Hepatocyte (in vitro differentiated cells): ENCODE results near the gene TJP2.

ENCODE experiments used
- EZH2 ChIP-seq: fragments of 200-600 bp; sonication (generic); IDR thresholded peaks from 2 replicates; pipeline ENCODE4 v1.6.1; 2016; ENCODE audit warnings: antibody characterized with exemption, mild to moderate bottlenecking, borderline replicate concordance
- TF ChIP-seq, protein P1 (sequence below): fragments of 200-600 bp; sonication (generic); IDR thresholded peaks from 2 replicates; pipeline ENCODE4 v1.5.1; 2016; ENCODE audit warnings: antibody characterized with exemption, mild to moderate bottlenecking; ENCODE audit not compliant: poor library complexity

DNA sequence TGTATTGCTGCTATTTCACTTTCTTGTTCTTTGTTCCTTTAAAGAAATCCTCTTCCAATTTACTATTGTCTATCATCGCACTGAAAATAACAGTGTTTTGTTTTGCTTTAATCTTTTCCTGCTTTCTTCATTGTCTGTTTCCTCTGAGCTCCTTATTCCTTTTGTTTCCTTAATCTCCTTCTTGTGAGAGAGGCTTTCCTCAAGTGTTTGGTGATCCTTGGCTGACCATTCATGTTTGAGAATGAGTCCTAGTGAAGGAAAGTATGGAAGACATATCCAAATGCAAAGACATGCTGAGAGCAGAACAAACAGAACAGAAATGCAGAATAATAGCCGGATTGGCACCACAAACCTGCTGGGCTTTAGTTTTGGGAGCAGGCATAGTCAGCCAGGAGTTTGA is 108.9 kb downstream of the TJP2 start:
- TF ChIP-seq, protein P1, sequence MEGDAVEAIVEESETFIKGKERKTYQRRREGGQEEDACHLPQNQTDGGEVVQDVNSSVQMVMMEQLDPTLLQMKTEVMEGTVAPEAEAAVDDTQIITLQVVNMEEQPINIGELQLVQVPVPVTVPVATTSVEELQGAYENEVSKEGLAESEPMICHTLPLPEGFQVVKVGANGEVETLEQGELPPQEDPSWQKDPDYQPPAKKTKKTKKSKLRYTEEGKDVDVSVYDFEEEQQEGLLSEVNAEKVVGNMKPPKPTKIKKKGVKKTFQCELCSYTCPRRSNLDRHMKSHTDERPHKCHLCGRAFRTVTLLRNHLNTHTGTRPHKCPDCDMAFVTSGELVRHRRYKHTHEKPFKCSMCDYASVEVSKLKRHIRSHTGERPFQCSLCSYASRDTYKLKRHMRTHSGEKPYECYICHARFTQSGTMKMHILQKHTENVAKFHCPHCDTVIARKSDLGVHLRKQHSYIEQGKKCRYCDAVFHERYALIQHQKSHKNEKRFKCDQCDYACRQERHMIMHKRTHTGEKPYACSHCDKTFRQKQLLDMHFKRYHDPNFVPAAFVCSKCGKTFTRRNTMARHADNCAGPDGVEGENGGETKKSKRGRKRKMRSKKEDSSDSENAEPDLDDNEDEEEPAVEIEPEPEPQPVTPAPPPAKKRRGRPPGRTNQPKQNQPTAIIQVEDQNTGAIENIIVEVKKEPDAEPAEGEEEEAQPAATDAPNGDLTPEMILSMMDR: no peak
- no peak for TF ChIP-seq EZH2
